Stomach (tissue), 9 donors: Measurements from ENCODE around the gene RHOD. TPM values are rescaled to one million over a fixed set of nuclear protein-coding genes. Genes with fewer than 3 reads are reported as not detected.

ENCODE experiments used
- DNase-seq, 2 donors: peaks; one replicate each; pipeline versions ENCODE4 v3.0.0 to v3.0.0-alpha.2; 2013 to 2019
- H3K27ac ChIP-seq, 5 donors: fragments of 200-600 bp in 4 of 5; sonication (generic) in 4 of 5; one replicate each; pipeline ENCODE4 v1.5.1; 2013 to 2019; ENCODE audit warnings: mild to moderate bottlenecking in 1 of 5, moderate library complexity in 1 of 5
- H3K27me3 ChIP-seq, 3 donors: fragments of 200-600 bp; sonication (generic); one replicate each; pipeline ENCODE4 v1.5.1; 2017 to 2019; ENCODE audit warnings: mixed run types in 1 of 3
- H3K36me3 ChIP-seq, 4 donors: fragments of 200-600 bp; sonication (generic); 1 replicate in 3 of 4; 2 replicates in 1 of 4; pipeline ENCODE4 v1.5.1; 2016 to 2019
- H3K4me1 ChIP-seq, 4 donors: fragments of 200-600 bp; sonication (generic); one replicate each; pipeline ENCODE4 v1.5.1; 2016 to 2019
- H3K4me3 ChIP-seq, 4 donors: fragments of 200-600 bp; sonication (generic) in 3 of 4; one replicate each; pipeline ENCODE4 v1.5.1; 2016 to 2019; ENCODE audit warnings: mild to moderate bottlenecking in 1 of 4
- H3K9me3 ChIP-seq, 4 donors: fragments of 200-600 bp; sonication (generic); one replicate each; pipeline ENCODE4 v1.5.1; 2016 to 2019
- EP300 ChIP-seq: sonication (generic); formaldehyde crosslinking; IDR thresholded peaks from one replicate; pipeline ENCODE4 v1.6.1; 2017; ENCODE audit warnings: antibody characterized with exemption
- POLR2A ChIP-seq, 4 donors: fragments of 450-650 bp; IDR thresholded peaks; one replicate each; pipeline ENCODE4 v1.6.1; 2016; ENCODE audit warnings: antibody characterized with exemption in 4 of 4, control low read depth in 2 of 4, mild to moderate bottlenecking in 1 of 4, moderate library complexity in 1 of 4
- POLR2AphosphoS5 ChIP-seq, 3 donors: sonication (generic); formaldehyde crosslinking; IDR thresholded peaks; one replicate each; pipeline ENCODE4 v1.6.1; 2016; ENCODE audit warnings: antibody characterized with exemption in 3 of 3
- WGBS, 5 donors: extraction: QIAGEN DNeasy Blood & Tissue Kit in 3 of 5; methylation state at CpG; one replicate each; pipeline versions ENCODE4 v1.1.5 to v1.1.7; 2013 to 2018; 5-methylcytosine and 5-hydroxymethylcytosine counted together
- intact Hi-C: fragments of 100-400 bp; cut with DNase I; formaldehyde crosslinking; loops from one replicate; pipeline ENCODE4 v1.15.1; 2023; ENCODE audit warnings: low total_unique reads
- polyA plus RNA-seq, 3 donors: library from polyadenylated mRNA; stranded (reverse); fragments of 200-250 nt; gene quantifications; one replicate each; pipeline ENCODE4 v1.2.3, GENCODE V29; 2013
- total RNA-seq, 5 donors: library from RNA; depleted of rRNA; stranded (reverse); fragments of >200 nt; gene quantifications; one replicate each; pipeline versions ENCODE4 v1.1.0 to v1.2.3, GENCODE V29; 2014 to 2016
- TF ChIP-seq, protein P1 (sequence below), 7 experiments: fragments of 450-650 bp in 4 of 7; fragments of 200-600 bp in 3 of 7; sonication (generic) in 3 of 7; IDR thresholded peaks; one replicate each; pipeline ENCODE4 v1.5.1; 2016 to 2019; ENCODE audit warnings: antibody characterized with exemption in 7 of 7, control low read depth in 2 of 7, mild to moderate bottlenecking in 1 of 7
- donor health status: healthy with polysubstance abuse.
- donor health status: Bipolar disorder and iron deficiency.
- donor health status: healthy.

Gene RHOD
- total and polyA plus RNA-seq, 8 donors = 1.2 to 46.8 (median 36.4) TPM

DNA sequence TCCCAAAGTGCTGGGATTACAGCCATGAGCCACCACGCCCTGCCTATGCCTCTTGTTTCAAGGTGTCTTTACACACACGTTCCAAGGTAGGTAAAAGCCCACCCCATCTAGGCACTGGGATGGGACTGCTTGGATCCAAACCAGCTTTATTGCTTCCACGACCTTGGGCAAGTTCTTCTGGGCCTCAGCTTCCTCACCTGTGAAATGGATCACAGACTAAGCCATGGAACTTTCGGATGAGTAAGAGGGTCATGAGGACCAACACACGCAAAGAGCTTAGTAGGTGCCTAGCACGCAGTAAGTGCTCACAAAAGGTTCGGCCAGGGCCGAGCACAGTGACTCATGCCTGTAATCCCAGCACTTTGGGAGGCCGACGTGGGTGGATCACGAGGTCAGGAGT is 15.6 kb downstream of the RHOD start:
- intact Hi-C loops = no loop called here
- H3K36me3 ChIP-seq = peaks cover 0 to 8% (median 0%) of the 10 kb centered on the region in 4 donors
- H3K4me1 ChIP-seq = peaks cover 0 to 11% (median 6%) of the 10 kb centered on the region in 4 donors
- peaks cover 0 to 2% (median 0%) of the 10 kb centered on the region in 3 donors for H3K27me3 ChIP-seq
- no peak for DNase-seq
- TF ChIP-seq, protein P1, sequence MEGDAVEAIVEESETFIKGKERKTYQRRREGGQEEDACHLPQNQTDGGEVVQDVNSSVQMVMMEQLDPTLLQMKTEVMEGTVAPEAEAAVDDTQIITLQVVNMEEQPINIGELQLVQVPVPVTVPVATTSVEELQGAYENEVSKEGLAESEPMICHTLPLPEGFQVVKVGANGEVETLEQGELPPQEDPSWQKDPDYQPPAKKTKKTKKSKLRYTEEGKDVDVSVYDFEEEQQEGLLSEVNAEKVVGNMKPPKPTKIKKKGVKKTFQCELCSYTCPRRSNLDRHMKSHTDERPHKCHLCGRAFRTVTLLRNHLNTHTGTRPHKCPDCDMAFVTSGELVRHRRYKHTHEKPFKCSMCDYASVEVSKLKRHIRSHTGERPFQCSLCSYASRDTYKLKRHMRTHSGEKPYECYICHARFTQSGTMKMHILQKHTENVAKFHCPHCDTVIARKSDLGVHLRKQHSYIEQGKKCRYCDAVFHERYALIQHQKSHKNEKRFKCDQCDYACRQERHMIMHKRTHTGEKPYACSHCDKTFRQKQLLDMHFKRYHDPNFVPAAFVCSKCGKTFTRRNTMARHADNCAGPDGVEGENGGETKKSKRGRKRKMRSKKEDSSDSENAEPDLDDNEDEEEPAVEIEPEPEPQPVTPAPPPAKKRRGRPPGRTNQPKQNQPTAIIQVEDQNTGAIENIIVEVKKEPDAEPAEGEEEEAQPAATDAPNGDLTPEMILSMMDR (IDR thresholded peaks at IDR 0.05) = no peak
- TF ChIP-seq POLR2AphosphoS5 (IDR thresholded peaks at IDR 0.05) = no peak
- no peak for TF ChIP-seq POLR2A (IDR thresholded peaks at IDR 0.05)
- no peak for TF ChIP-seq EP300
- no peak overlapping the region for H3K27ac ChIP-seq
- no peak overlapping the region for H3K4me3 ChIP-seq
- H3K9me3 ChIP-seq = no peaks in the 10 kb centered on the region
- 83 to 91% (median 87%) methylated on average over 11 of the region's 11 CpGs for WGBS, 5 donors

DNA sequence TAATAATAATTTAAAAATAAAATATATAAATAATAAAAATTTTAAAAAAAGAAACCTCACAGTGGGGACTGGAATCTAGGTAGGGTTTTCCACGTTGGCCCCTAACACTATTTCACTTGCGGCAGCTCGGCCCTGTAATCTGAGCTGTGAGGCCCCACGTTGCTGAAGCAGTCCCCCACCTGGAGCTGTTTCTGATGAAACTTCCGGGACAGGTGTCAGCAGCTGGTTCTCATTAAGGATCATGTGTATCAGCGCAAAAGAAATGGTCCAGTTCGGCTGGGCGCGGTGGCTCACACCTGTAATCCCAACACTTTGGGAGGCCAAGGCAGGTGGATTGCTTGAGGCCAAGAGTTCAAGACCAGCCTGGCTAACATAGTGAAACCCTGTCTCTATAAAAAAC is 17.3 kb downstream of the RHOD start:
- no peak overlapping the region for H3K27ac ChIP-seq
- peaks cover 0 to 22% (median 8%) of the 10 kb centered on the region in 4 donors for H3K4me1 ChIP-seq
- intact Hi-C loops = no loop called here
- H3K9me3 ChIP-seq = no peaks in the 10 kb centered on the region
- TF ChIP-seq EP300 (no peak), POLR2A (IDR thresholded peaks at IDR 0.05) (no peak), POLR2AphosphoS5 (IDR thresholded peaks at IDR 0.05) (no peak)
- TF ChIP-seq, protein P1 (IDR thresholded peaks at IDR 0.05) = no peak
- 81 to 91% (median 89%) methylated on average over 9 of the region's 9 CpGs for WGBS, 5 donors
- H3K4me3 ChIP-seq = no peak overlapping the region
- H3K36me3 ChIP-seq = peaks cover 0 to 6% (median 0%) of the 10 kb centered on the region in 4 donors
- DNase-seq = no peak
- H3K27me3 ChIP-seq = peaks cover 0 to 16% (median 0%) of the 10 kb centered on the region in 3 donors

DNA sequence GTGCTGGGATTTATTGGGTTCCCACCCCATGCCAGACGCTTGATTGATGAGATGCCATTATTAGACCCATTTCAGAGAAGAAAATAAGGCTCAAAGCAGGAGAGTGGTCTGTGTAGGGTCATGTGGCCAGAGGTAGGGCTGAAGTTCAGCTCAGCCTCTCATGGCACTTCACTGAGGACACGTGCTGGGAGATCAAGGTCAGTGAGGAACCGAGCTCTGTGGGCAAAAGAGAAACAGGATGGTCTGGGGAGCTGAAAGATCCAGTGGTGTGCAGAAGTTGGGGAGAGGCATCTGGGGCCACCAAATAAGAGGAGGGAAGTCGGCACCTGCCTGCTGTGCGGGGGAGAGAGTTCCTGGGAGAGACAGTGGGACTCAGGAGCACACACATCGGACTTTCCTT is 19.6 kb downstream of the RHOD start:
- TF ChIP-seq POLR2AphosphoS5 (IDR thresholded peaks at IDR 0.05) (no peak), POLR2A (IDR thresholded peaks at IDR 0.05) (no peak), EP300 (no peak)
- TF ChIP-seq, protein P1 (IDR thresholded peaks at IDR 0.05) = no peak
- Histone ChIP-seq H3K4me3 (no peak overlapping the region), H3K27me3 (peaks cover 0 to 16% (median 0%) of the 10 kb centered on the region in 3 donors), H3K27ac (no peak overlapping the region), H3K9me3 (no peaks in the 10 kb centered on the region), H3K4me1 (peaks cover 0 to 21% (median 7%) of the 10 kb centered on the region in 4 donors), H3K36me3 (peaks cover 0 to 6% (median 0%) of the 10 kb centered on the region in 4 donors)
- WGBS, 5 donors = 84 to 96% (median 86%) methylated on average over 6 of the region's 6 CpGs
- DNase-seq = no peak
- intact Hi-C loops = no loop called here

DNA sequence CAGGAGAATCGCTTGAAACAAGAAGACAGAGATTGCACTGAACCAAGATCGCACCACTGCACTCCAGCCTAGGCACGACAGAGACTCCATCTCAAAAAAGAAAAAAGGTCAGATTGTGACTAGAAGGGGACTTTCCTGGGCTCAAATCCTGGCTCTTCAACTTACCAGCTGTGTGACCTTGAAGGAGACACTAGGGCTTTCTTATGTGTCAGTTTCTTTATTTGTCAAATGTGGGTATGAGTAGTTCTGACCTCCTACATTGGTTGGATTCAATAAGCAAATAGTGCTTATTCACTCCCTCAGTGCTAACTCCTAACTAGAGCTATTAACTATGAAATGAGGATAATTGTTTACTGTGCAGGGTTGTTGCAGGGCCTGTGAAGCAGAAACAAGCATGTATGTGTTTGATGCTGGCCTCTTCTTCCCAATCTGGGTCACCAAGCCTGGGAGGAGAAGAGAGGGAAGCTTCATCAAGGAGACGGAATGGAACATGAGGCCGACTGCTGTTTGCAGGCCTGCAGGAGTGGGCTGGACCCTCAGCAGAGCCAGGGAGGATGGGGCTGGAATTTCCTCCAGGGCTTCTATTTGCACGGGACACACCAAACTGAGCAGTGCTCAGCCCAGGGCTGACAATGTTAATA is 22.5 kb downstream of the RHOD start:
- H3K27ac ChIP-seq = no peak overlapping the region
- intact Hi-C loops = no loop called here
- peaks cover 0 to 16% (median 0%) of the 10 kb centered on the region in 3 donors for H3K27me3 ChIP-seq
- peaks cover 10 to 28% (median 11%) of the 10 kb centered on the region in 4 donors for H3K4me1 ChIP-seq
- 76 to 87% (median 86%) methylated on average over 6 of the region's 6 CpGs for WGBS, 5 donors
- no peak overlapping the region for H3K4me3 ChIP-seq
- H3K9me3 ChIP-seq = no peaks in the 10 kb centered on the region
- no peak for DNase-seq
- TF ChIP-seq POLR2AphosphoS5 (IDR thresholded peaks at IDR 0.05) (no peak), POLR2A (IDR thresholded peaks at IDR 0.05) (no peak), EP300 (no peak)
- TF ChIP-seq, protein P1 (IDR thresholded peaks at IDR 0.05) = no peak
- no peaks in the 10 kb centered on the region for H3K36me3 ChIP-seq
